ENCODE results near the gene TMTC1.

- no peak for TF ChIP-seq CTCF (conservative IDR thresholded peaks at IDR 0.05 in 1 of 2, IDR thresholded peaks at IDR 0.05 in 1 of 2; ENCODE audit: low read depth in 1 of 2, low read length in 2 of 2)
- TF ChIP-seq EZH2 (IDR thresholded peaks at IDR 0.05; ENCODE audit: low read length, missing control alignments): no peak
Observed at GRCh38 chr12:29667011-29667410, 116.7 kb downstream of the TMTC1 start.
